GM08714 (cell line): ENCODE data around the gene OLFML1.
A peak's percentile ranks its signal among the peaks of the same experiment; 100 is the strongest.

ENCODE experiments used
- H3K4me3 ChIP-seq: fragments of 200-500 bp; sonication (Bioruptor generic); 2 replicates; pipeline ENCODE4 v1.5.1; 2014; ENCODE audit warnings: mild to moderate bottlenecking, low read length, inconsistent platforms
- ZNF274 ChIP-seq: IDR thresholded peaks from 2 replicates; pipeline ENCODE4 v1.6.1; 2012; ENCODE audit warnings: mild to moderate bottlenecking, low read depth, low read length

The OLFML1 gene

GRCh38 chr11:7490054-7490453 is 4.7 kb downstream of the OLFML1 start:
- no peak overlapping the region for H3K4me3 ChIP-seq
- TF ChIP-seq ZNF274 = no peak

- H3K4me3 ChIP-seq = no peak overlapping the region
- no peak for TF ChIP-seq ZNF274
Measured at GRCh38 chr11:7490535-7490934, 5.2 kb downstream of the OLFML1 start.

- no peak for TF ChIP-seq ZNF274
- no peak overlapping the region for H3K4me3 ChIP-seq
Measured at GRCh38 chr11:7492253-7492652, 6.9 kb downstream of the OLFML1 start.

GRCh38 chr11:7493670-7494069 is 8.4 kb downstream of the OLFML1 start:
- no peak for TF ChIP-seq ZNF274
- H3K4me3 ChIP-seq = no peak overlapping the region

- no peak overlapping the region for H3K4me3 ChIP-seq
- TF ChIP-seq ZNF274 = no peak
Measured at GRCh38 chr11:7494086-7494745, 8.9 kb downstream of the OLFML1 start.

- no peak for TF ChIP-seq ZNF274
- no peak overlapping the region for H3K4me3 ChIP-seq
Measured at GRCh38 chr11:7495882-7496551, 10.7 kb downstream of the OLFML1 start.

GRCh38 chr11:7498193-7498592 is 12.9 kb downstream of the OLFML1 start:
- no peak overlapping the region for H3K4me3 ChIP-seq
- no peak for TF ChIP-seq ZNF274

- no peak overlapping the region for H3K4me3 ChIP-seq
Measured at GRCh38 chr11:7499081-7499480, 13.8 kb downstream of the OLFML1 start.

GRCh38 chr11:7500251-7500650 is 14.9 kb downstream of the OLFML1 start:
- no peak for TF ChIP-seq ZNF274
- no peak overlapping the region for H3K4me3 ChIP-seq

More at GRCh38 chr11:7499081-7499480, 13.8 kb downstream of the OLFML1 start:
- TF ChIP-seq ZNF274 = no peak

GRCh38 chr11:7501251-7501650 is 15.9 kb downstream of the OLFML1 start:
- H3K4me3 ChIP-seq = no peak overlapping the region
- TF ChIP-seq ZNF274 = no peak

GRCh38 chr11:7501894-7502293 is 16.6 kb downstream of the OLFML1 start:
- no peak overlapping the region for H3K4me3 ChIP-seq
- no peak for TF ChIP-seq ZNF274

GRCh38 chr11:7506243-7506642 is 20.9 kb downstream of the OLFML1 start:
- no peak for TF ChIP-seq ZNF274
- H3K4me3 ChIP-seq = no peak overlapping the region

GRCh38 chr11:7508087-7508486 is 22.8 kb downstream of the OLFML1 start:
- no peak overlapping the region for H3K4me3 ChIP-seq
- TF ChIP-seq ZNF274 = no peak

GRCh38 chr11:7509966-7510365 is 24.7 kb downstream of the OLFML1 start:
- no peak for TF ChIP-seq ZNF274

GRCh38 chr11:7511401-7511800 is 26.1 kb downstream of the OLFML1 start:
- no peak overlapping the region for H3K4me3 ChIP-seq
- no peak for TF ChIP-seq ZNF274

More at GRCh38 chr11:7509966-7510365, 24.7 kb downstream of the OLFML1 start:
- no peak overlapping the region for H3K4me3 ChIP-seq

GRCh38 chr11:7512525-7513233 is 27.4 kb downstream of the OLFML1 start:
- TF ChIP-seq ZNF274 = no peak
- peak overlapping the region; percentile 95; the same call in 1 of the 2 replicates for H3K4me3 ChIP-seq
